Naive B cell (primary cell): ENCODE results near the gene MAN1C1. TPM values are rescaled to one million over a fixed set of nuclear protein-coding genes. Genes with fewer than 3 reads are reported as not detected.

Experiments
- ATAC-seq, 2 donors: fragments of 150-1000 bp; cut with Tn5 transposase; 2 replicates each; pipeline ENCODE4 v1.10.0; 2021; ENCODE audit warnings: low read depth in 2 of 2, mild to moderate bottlenecking in 2 of 2, moderate library complexity in 2 of 2
- DNase-seq: peaks from one replicate; pipeline ENCODE4 v3.0.0; 2022
- H3K27ac Mint-ChIP-seq, 6 donors: one replicate each; pipeline ENCODE4 v1.8.0; 2020 to 2022; ENCODE audit warnings: mild to moderate bottlenecking in 6 of 6, mixed read lengths in 6 of 6, moderate library complexity in 5 of 6, inconsistent platforms in 2 of 6
- H3K27me3 Mint-ChIP-seq, 3 donors: one replicate each; pipeline ENCODE4 v1.8.0; 2021 to 2022; ENCODE audit warnings: mixed read lengths in 3 of 3, mild to moderate bottlenecking in 1 of 3
- H3K36me3 Mint-ChIP-seq, 2 donors: one replicate each; pipeline ENCODE4 v1.8.0; 2020 to 2022; ENCODE audit warnings: mixed read lengths in 2 of 2, inconsistent platforms in 1 of 2, mild to moderate bottlenecking in 1 of 2
- H3K4me1 Mint-ChIP-seq, 3 donors: one replicate each; pipeline ENCODE4 v1.8.0; 2020 to 2022; ENCODE audit warnings: mixed read lengths in 3 of 3, inconsistent platforms in 1 of 3, mild to moderate bottlenecking in 1 of 3, moderate library complexity in 1 of 3
- H3K4me3 Mint-ChIP-seq, 8 donors: one replicate each; pipeline ENCODE4 v1.8.0; 2020 to 2022; ENCODE audit warnings: mild to moderate bottlenecking in 8 of 8, mixed read lengths in 8 of 8, moderate library complexity in 8 of 8, inconsistent platforms in 2 of 8
- H3K9me3 Mint-ChIP-seq, 7 donors: one replicate each; pipeline ENCODE4 v1.8.0; 2020 to 2022; ENCODE audit warnings: mixed read lengths in 7 of 7, mild to moderate bottlenecking in 5 of 7, inconsistent platforms in 2 of 7, moderate library complexity in 1 of 7
- polyA plus RNA-seq, 6 donors: library from polyadenylated mRNA; unstranded; fragments of 300-500 nt; fragmentation: Illumina TruSeq; gene quantifications; one replicate each; pipeline ENCODE4 v1.2.3, GENCODE V29; 2021; ENCODE audit warnings: low read depth in 6 of 6

Gene MAN1C1
- under 1 TPM in 3 of 6 donors, not detected in 3; 0.16 to 0.52 (median 0.44) TPM for polyA plus RNA-seq

- H3K4me1 Mint-ChIP-seq, result peaks cover 21 to 38% (median 26%) of the 10 kb centered on the region in 3 donors
- no peaks in the 10 kb centered on the region for H3K9me3 Mint-ChIP-seq
- peaks cover 27 to 45% (median 43%) of the 10 kb centered on the region in 3 donors for H3K27me3 Mint-ChIP-seq
- H3K36me3 Mint-ChIP-seq, result no peaks in the 10 kb centered on the region
- H3K27ac Mint-ChIP-seq, result peak within 1 kb of the TSS in 3 of 6 donors; percentile 2 to 60 (median 37)
- H3K4me3 Mint-ChIP-seq, result peak within 1 kb of the TSS; percentile 68 to 87 (median 81)
- peak; percentile 73 to 80 for ATAC-seq
- DNase-seq, result peak; percentile 85
Measured at GRCh38 chr1:25616095-25616986, at the start of gene MAN1C1. Gene MAN1C1 (plus strand): TSS chr1:25616791. CDS start chr1:25617798, 1,007 bp downstream.

GRCh38 chr1:25567710-25568089 lies 48.9 kb upstream of the MAN1C1 start:
- Mint-ChIP-seq H3K9me3 (no peaks in the 10 kb centered on the region), H3K27ac (no peak overlapping the region), H3K4me1 (peaks cover 4 to 31% (median 26%) of the 10 kb centered on the region in 3 donors), H3K4me3 (no peak overlapping the region), H3K27me3 (peaks cover 0 to 6% (median 0%) of the 10 kb centered on the region in 3 donors), H3K36me3 (peaks cover 0 to 8% of the 10 kb centered on the region in 2 donors)
- DNase-seq (no peak), ATAC-seq (no peak)

GRCh38 chr1:25568090-25568833 lies 48.3 kb upstream of the MAN1C1 start:
- H3K27me3 Mint-ChIP-seq, result peaks cover 0 to 11% (median 4%) of the 10 kb centered on the region in 3 donors
- peak overlapping the region in 1 of 8 donors; percentile 51 for H3K4me3 Mint-ChIP-seq
- ATAC-seq (no peak), DNase-seq (no peak)
- H3K36me3 Mint-ChIP-seq, result peaks cover 0 to 8% of the 10 kb centered on the region in 2 donors
- H3K4me1 Mint-ChIP-seq, result peaks cover 0 to 27% (median 25%) of the 10 kb centered on the region in 3 donors
- H3K27ac Mint-ChIP-seq, result no peak overlapping the region
- no peaks in the 10 kb centered on the region for H3K9me3 Mint-ChIP-seq

- no peak overlapping the region for H3K4me3 Mint-ChIP-seq
- DNase-seq, result no peak
- peaks cover 0 to 27% (median 26%) of the 10 kb centered on the region in 3 donors for H3K4me1 Mint-ChIP-seq
- H3K27me3 Mint-ChIP-seq, result peaks cover 0 to 13% (median 5%) of the 10 kb centered on the region in 3 donors
- peaks cover 0 to 8% of the 10 kb centered on the region in 2 donors for H3K36me3 Mint-ChIP-seq
- peak overlapping the region in 1 of 6 donors; percentile 15 for H3K27ac Mint-ChIP-seq
- H3K9me3 Mint-ChIP-seq, result no peaks in the 10 kb centered on the region
- no peak for ATAC-seq
Measured at GRCh38 chr1:25568834-25569596, 47.6 kb upstream of the MAN1C1 start.

GRCh38 chr1:25569597-25570396 lies 46.8 kb upstream of the MAN1C1 start:
- DNase-seq, result no peak
- Mint-ChIP-seq H3K27me3 (peaks cover 0 to 13% (median 5%) of the 10 kb centered on the region in 3 donors), H3K4me1 (peaks cover 0 to 22% (median 20%) of the 10 kb centered on the region in 3 donors), H3K27ac (no peak overlapping the region), H3K36me3 (peaks cover 0 to 8% of the 10 kb centered on the region in 2 donors), H3K4me3 (peak overlapping the region in 1 of 8 donors; percentile 19), H3K9me3 (no peaks in the 10 kb centered on the region)
- no peak for ATAC-seq

- Mint-ChIP-seq H3K36me3 (peaks cover 0 to 8% of the 10 kb centered on the region in 2 donors), H3K4me1 (peaks cover 0 to 14% (median 10%) of the 10 kb centered on the region in 3 donors)
Measured at GRCh38 chr1:25570798-25571521, 45.6 kb upstream of the MAN1C1 start.

GRCh38 chr1:25571522-25571970 lies 45.0 kb upstream of the MAN1C1 start:
- H3K9me3 Mint-ChIP-seq, result no peaks in the 10 kb centered on the region
- no peak overlapping the region for H3K4me3 Mint-ChIP-seq
- ATAC-seq (no peak), DNase-seq (no peak)
- H3K4me1 Mint-ChIP-seq, result peaks cover 0 to 8% (median 5%) of the 10 kb centered on the region in 3 donors
- peaks cover 0 to 13% (median 5%) of the 10 kb centered on the region in 3 donors for H3K27me3 Mint-ChIP-seq
- peak overlapping the region in 2 of 6 donors; percentile 34 to 81 for H3K27ac Mint-ChIP-seq
- H3K36me3 Mint-ChIP-seq, result peaks cover 0 to 8% of the 10 kb centered on the region in 2 donors

More at GRCh38 chr1:25570798-25571521, 45.6 kb upstream of the MAN1C1 start:
- ATAC-seq (no peak), DNase-seq (no peak)
- Mint-ChIP-seq H3K27ac (no peak overlapping the region), H3K4me3 (no peak overlapping the region), H3K9me3 (no peaks in the 10 kb centered on the region), H3K27me3 (peaks cover 0 to 13% (median 5%) of the 10 kb centered on the region in 3 donors)

GRCh38 chr1:25572107-25572506 lies 44.5 kb upstream of the MAN1C1 start:
- H3K36me3 Mint-ChIP-seq, result peaks cover 0 to 8% of the 10 kb centered on the region in 2 donors
- no peaks in the 10 kb centered on the region for H3K9me3 Mint-ChIP-seq
- DNase-seq (no peak), ATAC-seq (no peak)
- H3K27me3 Mint-ChIP-seq, result peaks cover 0 to 13% (median 5%) of the 10 kb centered on the region in 3 donors
- H3K27ac Mint-ChIP-seq, result no peak overlapping the region
- no peak overlapping the region for H3K4me3 Mint-ChIP-seq
- H3K4me1 Mint-ChIP-seq, result peaks cover 0 to 7% (median 3%) of the 10 kb centered on the region in 3 donors

- Mint-ChIP-seq H3K36me3 (peaks cover 0 to 5% of the 10 kb centered on the region in 2 donors), H3K27ac (peak overlapping the region in 1 of 6 donors; percentile 62), H3K4me3 (no peak overlapping the region), H3K9me3 (no peaks in the 10 kb centered on the region), H3K4me1 (peaks cover 0 to 7% (median 3%) of the 10 kb centered on the region in 3 donors), H3K27me3 (peaks cover 0 to 13% (median 5%) of the 10 kb centered on the region in 3 donors)
- DNase-seq, result no peak
- ATAC-seq, result peak; percentile 58 to 72
Measured at GRCh38 chr1:25572708-25573590, 43.6 kb upstream of the MAN1C1 start.

- Mint-ChIP-seq H3K36me3 (no peaks in the 10 kb centered on the region), H3K9me3 (no peaks in the 10 kb centered on the region), H3K27ac (no peak overlapping the region), H3K4me3 (no peak overlapping the region), H3K27me3 (peaks cover 0 to 13% (median 5%) of the 10 kb centered on the region in 3 donors), H3K4me1 (peaks cover 0 to 7% (median 3%) of the 10 kb centered on the region in 3 donors)
- ATAC-seq, result no peak
- no peak for DNase-seq
Measured at GRCh38 chr1:25573591-25573930, 43.0 kb upstream of the MAN1C1 start.

- H3K36me3 Mint-ChIP-seq, result no peaks in the 10 kb centered on the region
- DNase-seq (no peak), ATAC-seq (no peak)
- H3K9me3 Mint-ChIP-seq, result no peaks in the 10 kb centered on the region
- H3K4me1 Mint-ChIP-seq, result peaks cover 0 to 7% (median 3%) of the 10 kb centered on the region in 3 donors
- H3K4me3 Mint-ChIP-seq, result no peak overlapping the region
- H3K27ac Mint-ChIP-seq, result no peak overlapping the region
- peaks cover 0 to 13% (median 5%) of the 10 kb centered on the region in 3 donors for H3K27me3 Mint-ChIP-seq
Measured at GRCh38 chr1:25573961-25574360, 42.6 kb upstream of the MAN1C1 start.
